NCI-H446 (cell line): ENCODE data around the gene HSPA14.
A peak's percentile ranks its signal among the peaks of the same experiment; 100 is the strongest.
"Not testable (repeated sequence)": the region's sequence is repeated elsewhere in the genome, so short reads cannot be mapped to it uniquely, and the experiment has no call there.

Experiments
- DNase-seq, 2 experiments: peaks; one replicate each; lab custom pipeline; 2025; lab: John Stamatoyannopoulos, UW

The HSPA14 gene

DNA sequence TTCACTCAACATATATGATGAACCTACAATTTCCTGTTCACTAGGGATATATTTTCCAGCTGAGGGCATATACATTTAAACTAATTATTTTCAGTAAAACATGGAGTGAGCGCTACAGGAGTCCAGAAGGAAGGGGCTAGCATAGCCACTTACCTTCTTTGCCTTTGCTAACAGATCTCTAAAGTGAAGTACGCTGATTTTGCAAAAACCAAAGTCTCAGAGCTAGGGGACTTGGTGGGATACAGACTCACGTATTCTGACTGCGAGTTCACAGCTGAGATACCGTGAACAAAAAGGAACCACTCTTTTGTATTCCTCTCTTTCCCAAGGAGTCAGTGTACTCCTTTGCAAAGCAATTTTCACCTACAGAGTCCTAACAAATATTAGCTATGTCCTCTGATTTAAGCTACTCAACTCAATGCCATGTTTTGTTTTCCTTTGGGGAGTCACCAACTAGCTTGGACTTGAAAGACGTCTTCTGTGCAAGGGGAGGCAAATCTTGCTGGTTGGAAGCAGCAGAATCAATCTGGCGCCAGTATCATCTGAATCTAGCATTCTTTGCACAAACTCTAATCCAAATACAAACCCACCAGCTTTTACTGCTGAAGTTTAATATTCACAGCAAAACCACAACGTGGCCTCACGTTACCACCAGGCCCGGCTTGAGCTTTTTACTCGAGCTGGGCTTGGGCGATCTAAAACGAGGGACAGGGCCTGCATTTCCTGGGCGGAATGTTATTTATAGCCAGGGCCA is 926 bp upstream of the HSPA14 start:
- no peak for DNase-seq

DNA sequence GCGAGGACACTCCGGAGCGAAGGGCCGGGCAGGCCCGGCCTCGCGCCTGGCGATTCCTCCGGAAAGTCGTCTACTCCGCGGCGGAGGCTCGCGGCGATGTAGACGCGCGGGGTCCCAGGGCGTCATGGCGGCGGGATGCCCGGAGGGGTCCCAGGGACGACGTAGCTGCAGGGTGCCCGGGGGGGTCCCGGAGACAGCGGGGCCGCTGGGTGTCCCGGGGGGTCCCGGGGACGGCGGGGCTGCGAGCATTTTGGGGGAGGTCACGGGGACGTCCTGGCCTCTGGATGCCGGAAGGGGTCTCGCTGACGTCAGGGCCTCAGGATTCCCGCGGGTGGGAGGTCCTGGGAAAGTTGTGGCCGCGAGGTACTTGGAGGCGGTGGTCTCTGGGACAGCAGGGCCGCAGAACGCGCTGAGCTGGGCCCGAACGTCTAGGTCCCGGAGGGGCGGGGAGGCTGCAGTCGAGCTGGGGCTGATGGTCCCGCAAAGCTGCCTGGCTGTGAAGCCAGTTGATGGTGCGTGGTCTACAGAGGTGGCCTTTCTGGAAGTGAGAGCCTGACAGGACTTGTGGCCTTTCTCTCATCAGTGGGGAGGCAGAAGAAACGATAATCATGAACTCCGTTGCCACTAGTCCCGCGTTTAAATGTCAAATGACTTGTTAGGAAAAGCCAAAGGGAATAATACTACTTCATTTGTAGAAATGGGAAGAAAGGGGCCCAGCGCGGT is 637 bp downstream of the HSPA14 start:
- DNase-seq: no peak

DNA sequence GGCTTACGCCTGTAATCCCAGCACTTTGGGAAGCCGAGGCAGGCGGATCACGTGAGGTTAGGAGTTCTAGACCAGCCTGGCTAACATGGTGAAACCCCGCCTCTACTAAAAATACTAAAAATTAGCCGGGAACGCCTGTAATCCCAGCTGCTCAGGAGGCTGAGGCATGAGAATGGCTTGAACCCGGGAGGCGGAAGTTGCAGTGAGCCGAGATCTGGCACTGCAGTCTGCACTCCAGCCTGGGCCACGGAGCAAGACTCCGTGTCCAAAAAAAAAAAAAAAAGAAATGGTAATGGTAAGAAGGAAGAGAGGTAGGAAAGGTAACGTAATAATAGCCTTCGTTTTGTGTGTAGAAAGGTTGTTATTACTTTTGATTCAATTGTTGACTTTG is 1.2 kb downstream of the HSPA14 start:
- no peak for DNase-seq

DNA sequence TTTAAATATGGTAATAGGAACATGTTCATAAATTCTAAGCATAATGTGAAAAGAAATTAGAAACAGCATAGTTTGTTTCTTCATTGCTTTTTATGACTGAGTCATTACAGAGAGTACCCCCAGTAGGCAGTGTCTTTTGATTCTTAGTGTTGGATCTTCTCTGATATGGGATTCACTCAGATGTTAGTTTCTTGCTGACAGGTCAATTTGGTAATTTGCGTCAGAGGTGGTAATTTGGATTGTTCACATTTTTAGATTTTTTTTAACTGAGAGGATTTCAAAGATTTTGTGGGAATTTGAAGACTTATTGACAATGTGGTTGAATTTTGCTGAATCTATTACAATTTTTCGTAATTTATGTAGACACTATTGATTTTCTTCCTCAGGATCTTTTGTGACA is 2.1 kb downstream of the HSPA14 start:
- DNase-seq: no peak

DNA sequence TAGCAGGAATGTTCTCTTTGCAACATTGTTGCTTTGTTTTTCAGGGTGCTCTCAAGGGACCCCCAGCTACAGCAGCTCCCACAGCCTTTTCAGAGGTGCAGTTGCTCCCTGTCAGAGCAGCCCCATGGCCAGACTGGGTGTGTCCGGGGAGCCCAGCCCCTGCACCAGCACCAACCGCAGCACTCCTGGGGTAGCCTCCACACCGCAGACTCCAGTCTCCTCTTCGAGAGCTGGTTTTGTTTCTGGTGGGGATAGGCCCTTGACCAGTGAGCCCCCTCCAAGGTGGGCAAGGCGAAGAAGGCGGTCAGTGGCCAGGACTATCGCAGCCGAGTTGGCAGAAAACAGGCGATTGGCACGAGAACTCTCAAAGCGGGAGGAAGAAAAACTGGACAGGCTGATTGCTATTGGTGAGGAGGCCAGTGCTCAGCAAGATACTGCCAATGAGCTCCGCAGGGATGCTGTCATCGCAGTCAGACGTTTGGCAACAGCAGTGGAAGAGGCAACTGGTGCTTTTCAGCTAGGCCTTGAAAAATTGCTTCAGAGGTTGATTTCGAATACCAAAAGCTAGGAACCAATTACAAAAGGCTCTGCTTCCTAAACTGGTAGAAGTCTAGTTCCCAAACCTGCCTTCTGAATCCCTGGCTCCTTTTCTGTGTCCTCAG is 5.4 kb downstream of the HSPA14 start:
- no peak for DNase-seq

DNA sequence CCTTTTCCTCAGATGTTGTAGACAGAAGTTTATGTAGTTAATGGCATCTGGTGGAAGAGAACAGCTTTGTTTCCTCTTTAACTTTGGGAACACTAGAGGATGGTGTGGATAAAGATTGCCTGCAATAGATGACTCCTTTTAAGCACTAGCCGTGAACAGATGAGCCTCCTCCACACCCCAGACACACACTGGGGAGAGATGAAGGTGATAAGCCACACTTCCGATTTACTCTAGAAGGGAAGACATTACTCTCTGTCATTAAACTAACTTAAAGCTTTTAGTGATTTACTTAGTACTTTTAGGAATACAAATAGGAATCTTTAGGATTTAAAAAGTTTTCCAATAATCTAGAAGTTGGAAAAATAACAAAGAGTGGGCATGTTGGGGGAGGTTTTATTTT is 6.8 kb downstream of the HSPA14 start:
- no peak for DNase-seq

DNA sequence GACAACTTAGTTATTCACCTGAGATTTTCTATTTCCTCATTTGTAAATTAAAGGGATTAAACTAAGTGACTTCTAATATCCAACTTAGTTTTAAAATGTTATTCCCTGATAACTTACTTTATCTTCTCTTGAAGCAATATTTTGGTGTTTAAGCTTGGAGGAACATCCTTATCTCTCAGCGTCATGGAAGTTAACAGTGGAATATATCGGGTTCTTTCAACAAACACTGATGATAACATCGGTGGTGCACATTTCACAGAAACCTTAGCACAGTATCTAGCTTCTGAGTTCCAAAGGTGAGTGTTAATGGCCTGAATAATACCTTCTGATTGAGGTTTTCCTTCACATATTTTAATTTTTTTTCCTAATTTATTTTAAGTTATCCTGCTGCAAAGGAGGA is 14.1 kb downstream of the HSPA14 start:
- DNase-seq: no peak

DNA sequence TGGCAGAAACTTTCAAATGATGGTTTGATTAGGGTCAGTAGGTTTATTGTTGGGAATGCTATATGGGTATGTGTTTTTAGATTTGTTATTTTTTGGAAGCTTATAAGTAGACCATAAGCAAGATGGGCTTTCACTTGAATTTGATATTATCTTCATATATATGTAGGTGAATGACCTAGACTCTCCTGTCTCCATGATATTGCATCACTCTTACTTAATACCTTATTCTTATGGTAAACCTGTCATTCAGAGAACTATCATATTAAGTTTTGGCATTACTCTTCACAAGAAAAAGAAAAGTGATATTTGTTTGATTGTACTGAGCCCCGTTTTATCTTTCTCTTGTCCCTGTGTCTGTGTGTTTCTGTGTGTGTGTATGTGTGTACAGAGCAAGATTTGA is 17.3 kb downstream of the HSPA14 start:
- DNase-seq: no peak

DNA sequence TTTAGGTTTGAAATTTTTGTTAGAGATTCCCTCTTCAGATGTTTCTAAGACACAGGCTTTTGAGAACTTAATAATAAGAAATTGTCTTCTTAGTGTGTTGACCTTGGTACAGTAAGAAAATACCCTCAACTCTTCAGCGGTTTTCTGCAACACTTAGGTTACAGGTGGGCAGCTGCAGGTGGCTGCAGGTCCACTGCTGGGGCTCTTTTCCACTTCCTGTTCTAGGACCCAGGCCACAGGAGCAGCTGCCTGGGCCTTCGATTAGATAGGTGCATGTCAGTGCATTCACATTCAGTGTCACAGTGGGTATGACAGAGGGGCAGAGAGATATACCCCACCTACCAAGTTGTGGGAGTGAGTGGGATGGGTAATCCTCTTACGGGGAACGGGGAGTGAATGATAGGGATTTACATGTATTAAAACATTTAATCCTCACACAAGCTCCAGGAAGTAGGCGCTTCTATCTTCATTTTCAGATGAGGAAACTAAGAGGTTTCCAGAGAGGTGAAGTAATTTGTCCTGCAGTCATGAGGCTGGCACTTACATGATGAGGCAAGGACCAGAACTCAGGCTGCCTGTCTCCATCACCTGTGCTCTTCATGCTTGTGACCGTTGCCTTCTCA is 20.3 kb downstream of the HSPA14 start:
- DNase-seq: no peak

DNA sequence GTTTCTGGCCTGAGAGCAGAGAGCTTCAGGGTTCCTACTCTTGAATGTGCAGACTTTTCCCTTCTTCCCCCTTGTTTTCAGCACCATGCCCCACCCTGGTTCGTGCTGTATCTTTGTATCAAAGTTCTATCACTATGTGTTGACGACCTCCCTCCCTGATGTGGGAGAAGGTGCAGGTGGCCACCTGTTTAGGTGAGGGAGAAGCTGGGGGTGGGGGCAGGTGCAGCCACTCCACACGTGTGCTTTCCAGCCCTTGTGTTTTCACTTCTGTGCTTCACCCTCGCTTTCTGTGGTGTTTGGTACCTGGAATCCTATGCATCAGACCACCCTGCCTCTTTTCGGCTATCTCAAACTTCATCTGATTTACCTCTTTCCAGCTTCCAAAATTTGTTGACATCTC is 20.9 kb downstream of the HSPA14 start:
- DNase-seq: no peak

DNA sequence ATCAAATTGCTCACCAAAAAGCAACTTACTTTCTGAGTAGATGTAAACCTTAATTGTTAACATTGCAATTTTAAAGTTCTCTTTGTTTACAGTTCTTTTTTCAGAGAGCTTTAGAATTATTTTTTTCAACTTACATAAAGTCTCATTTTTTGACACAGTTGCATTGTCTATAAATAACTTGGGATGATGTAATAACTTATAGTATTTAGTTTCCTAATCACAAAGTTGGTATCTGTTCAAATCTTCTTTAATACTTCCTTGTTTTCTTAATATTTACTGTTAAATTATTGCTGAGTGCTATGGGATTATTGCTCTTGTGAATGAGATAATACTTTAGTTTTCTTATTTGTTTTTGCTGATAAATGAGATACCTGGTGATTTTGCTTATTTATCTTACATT is 21.7 kb downstream of the HSPA14 start:
- DNase-seq: no peak

DNA sequence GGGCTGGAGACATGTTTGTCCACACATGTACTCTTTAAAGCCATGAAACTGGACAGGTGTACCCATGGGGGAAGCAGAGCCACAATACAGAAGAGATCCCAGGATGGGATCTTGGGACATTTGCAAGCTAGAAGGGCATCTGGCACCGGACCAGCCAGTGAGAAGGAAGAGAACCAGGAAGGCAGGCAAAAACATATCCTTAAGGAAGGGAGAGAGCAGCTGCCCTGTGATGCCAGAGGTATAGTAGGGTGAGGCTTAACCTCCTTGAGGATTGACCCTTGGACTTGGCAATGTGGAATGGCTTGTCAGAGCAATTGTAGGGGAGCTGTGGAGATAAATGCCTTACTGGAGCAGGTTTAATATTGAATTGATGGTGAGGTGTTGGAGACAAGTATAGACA is 22.7 kb downstream of the HSPA14 start:
- DNase-seq: no peak

DNA sequence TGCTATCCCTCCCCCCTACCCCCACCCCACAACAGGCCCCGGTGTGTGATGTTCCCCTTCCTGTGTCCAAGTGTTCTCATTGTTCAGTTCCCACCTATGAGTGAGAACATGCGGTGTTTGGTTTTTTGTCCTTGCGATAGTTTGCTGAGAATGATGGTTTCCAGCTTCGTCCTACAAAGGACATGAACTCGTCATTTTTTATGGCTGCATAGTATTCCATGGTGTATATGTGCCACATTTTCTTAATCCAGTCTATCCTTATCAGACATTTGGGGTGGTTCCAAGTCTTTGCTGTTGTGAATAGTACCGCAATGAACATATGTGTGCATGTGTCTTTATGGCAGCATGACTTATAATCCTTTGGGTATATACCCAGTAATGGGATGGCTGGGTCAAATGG is 26.4 kb downstream of the HSPA14 start:
- DNase-seq: not testable (repeated sequence)

DNA sequence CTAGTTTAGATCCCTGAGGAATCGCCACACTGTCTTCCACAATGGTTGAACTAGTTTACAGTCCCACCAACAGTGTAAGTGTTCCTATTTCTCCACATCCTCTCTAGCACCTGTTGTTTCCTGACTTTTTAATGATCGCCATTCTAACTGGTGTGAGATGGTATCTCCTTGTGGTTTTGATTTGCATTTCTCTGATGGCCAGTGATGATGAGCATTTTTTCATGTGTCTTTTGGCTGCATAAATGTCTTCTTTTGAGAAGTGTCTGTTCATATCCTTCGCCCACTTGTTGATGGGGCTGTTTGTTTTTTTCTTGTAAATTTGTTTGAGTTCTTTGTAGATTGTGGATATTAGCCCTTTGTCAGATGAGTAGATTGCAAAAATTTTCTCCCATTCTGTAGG is 26.8 kb downstream of the HSPA14 start:
- DNase-seq: not testable (repeated sequence)

DNA sequence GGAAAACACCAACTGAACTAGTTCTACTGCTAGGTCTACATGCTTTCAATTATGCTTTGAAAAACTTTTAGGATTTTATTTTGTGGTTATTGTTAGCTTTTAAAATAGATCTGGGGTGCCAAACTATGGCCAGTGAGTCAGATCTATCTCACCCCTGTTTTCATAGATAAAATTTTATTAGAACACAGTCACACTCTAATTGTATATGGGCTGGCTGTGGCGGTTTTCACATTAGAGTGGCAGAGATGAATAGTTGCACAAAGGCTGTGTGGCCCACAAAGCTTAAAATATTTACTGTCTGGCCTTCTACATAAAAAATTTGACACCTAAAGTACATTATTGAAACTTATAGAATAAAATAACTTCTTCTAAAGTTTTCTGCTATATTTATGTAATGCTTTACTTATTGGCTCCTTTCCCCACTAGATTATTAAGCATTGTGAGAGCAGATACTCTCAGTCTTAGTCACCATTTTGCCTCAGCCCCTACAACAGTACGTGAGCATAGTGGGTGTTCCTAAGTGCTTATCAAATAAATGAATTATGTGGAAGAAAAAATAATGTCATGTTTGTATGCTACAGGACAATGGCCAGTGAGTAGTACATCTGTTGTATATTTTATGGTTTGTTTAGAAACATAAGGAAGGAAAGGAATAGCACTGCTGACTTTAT is 35.1 kb downstream of the HSPA14 start:
- no peak for DNase-seq

DNA sequence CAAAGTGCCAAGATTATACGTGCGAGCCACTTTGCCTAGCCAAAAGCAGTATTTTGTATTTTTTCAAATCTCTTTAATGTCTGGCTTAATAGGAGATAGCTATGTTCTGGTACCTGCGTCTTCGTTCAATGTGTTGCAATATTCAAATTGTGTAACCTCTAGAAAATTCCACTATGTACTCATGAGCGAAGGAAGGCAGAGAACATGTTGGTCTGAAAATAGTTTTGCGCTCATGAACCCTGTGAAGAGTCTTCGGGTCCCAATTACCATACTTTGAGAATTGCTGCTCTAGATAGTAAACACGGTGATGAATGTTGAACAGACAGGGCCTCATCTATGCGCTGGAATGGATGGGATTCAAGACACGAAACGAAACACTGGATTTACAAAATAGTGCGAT is 37.8 kb downstream of the HSPA14 start:
- no peak for DNase-seq

DNA sequence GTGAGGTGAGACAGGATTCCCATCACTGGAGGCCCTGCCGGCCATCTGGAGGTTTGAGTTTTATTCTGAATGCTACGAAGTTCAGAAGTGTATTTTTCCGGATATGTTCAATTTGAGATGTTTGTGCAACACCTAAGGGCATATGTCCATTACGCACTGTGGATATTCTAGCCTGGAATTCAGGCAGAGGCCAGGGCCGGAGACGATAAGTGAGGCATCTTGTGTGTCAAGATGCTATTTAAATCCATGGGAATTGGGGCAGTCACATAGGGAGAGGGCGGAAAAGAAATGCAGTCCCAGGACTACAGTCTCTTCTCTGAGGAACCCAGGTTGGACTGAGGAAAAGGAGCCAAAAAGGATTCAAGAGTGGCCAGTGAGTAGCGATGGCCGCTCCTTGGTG is 38.7 kb downstream of the HSPA14 start:
- DNase-seq: no peak

DNA sequence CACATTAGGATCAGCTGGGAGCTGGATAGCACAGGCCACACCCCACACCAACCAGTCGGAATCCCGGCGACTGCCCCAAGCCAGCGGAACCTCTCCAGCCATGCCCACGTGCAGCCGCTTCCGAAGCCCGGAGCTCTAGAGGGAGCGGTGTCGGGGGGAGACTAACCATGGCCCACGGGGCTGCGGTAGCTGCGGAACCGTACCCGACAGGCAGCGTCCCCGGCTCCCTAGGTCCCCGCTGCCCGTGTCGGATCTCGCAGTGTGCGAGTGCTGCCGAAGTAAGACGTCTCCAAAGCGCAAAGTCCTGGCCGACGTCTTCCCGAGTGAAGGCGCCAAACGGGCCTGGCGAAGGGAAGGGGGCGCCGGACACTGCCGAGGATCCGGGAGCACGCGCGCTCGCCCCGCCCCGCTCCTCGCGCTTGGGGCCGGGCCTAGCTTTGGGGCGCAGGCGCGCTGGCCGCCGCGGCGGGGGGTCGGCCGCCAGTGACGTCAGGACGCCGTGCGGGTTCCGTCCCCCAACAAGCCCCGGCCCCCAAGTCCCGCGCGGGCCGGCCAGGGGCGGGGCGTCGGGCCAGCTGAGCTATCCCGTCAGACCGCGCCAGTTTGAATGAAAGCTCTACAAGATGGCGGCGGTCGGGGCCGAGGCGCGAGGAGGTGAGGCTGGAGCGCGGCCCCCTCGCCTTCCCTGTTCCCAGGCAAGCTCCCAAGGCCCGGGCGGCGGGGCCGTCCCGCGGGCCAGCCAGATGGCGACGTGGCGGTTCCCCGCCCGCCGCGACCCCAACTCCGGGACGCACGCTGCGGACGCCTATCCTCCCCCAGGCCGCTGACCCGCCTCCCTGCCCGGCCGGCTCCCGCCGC is 40.4 kb downstream of the HSPA14 start, which contains the start of gene SUV39H2:
TSS of gene SUV39H2 (plus strand) at position 601 of the 858 bp plus-strand sequence. CDS start at position 624, 23 bp downstream.
- peak; percentile 83 to 96 for DNase-seq

DNA sequence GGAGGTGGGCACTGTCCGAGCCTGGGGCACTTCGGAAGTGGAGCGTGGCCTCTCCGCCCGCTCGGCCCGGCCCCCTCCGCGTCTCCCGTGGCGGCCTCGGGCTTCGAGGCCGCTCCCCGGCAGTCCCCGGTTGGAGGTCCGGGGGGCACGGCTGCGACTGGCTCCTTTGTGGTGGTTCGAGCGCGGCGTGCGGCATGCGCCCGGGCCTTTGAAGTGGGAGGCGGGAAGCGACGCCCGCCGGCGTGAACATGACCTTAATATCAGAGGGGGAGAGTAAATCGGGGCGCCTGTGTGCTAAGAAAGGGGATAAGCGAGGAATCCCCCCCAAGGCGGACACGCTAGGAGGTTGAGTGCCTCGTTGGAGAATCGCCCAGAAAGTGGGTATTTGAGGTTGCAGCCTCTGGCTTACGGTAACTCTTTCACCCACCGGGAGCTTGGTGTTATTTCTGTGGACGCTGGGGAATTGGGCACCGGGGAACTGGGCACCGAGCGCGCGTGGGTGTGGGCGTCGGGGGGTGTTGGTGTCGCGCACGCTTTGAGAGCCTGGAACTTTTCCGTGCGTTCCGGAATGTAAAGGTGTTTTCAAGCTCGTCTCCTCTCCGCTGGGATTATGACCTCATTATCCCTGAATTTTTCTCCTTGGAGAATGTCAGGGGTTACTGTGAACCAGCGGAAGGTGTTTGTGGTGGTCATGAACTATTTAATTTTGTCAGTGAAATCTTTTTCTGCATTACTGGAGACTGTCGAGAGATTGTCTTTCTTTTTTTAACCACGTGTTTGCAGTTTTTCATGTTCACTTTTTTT is 41.2 kb downstream of the HSPA14 start:
- no peak for DNase-seq

DNA sequence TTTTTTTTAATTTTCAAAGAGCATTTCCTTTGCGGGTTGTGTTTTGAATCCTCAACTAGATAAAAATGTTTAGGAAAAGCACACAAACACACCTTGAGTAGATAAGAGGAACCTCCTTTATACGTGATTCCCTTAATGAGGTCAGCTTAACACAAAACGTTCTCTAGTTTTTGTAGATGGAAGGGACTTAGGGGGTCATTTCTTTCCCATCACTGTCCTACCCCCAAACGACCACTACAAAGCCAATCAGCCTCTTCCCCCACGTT is 41.8 kb downstream of the HSPA14 start:
- DNase-seq: no peak

DNA sequence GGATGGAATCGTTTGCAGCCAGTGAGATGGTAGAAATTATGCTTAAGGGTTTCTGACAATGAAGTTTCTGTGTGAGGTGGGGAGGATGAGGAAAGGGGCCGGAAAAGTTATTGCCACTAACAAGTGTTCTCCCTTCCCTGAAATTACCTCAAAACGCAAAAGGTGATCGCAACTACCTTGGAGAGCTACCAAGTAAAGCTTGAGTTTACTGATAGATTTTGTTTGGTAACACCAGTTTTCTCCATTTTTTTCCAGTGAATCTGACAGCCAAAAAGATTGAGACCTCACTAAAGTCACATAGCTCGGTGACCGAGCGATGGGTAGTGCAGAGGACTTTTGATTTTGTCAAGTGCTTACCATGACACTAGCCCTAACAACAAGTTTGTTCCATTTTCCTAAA is 42.1 kb downstream of the HSPA14 start:
- peak in 1 of 2 experiments; percentile 2 for DNase-seq
